HG03521 (cell line): ENCODE data around the gene SLC32A1.

Source experiments
- ATAC-seq: cut with Tn5 transposase; IDR thresholded peaks from one replicate; pipeline ENCODE4 v1.9.1; 2021; ENCODE audit warnings: mild to moderate bottlenecking, moderate library complexity; ENCODE audit not compliant: unreplicated experiment

Gene SLC32A1

GRCh38 chr20:38751360-38751976, 27.2 kb downstream of the SLC32A1 start:
- no peak for ATAC-seq

- ATAC-seq, result no peak
Measured at GRCh38 chr20:38752029-38752428, 27.7 kb downstream of the SLC32A1 start.

GRCh38 chr20:38754924-38755323, 30.6 kb downstream of the SLC32A1 start:
- no peak for ATAC-seq

- no peak for ATAC-seq
Measured at GRCh38 chr20:38755324-38755910, 31.1 kb downstream of the SLC32A1 start.

- ATAC-seq, result no peak
Measured at GRCh38 chr20:38757145-38757775, 33.0 kb downstream of the SLC32A1 start.

GRCh38 chr20:38759106-38759505, 34.8 kb downstream of the SLC32A1 start:
- ATAC-seq, result no peak

- ATAC-seq, result no peak
Measured at GRCh38 chr20:38760978-38761377, 36.7 kb downstream of the SLC32A1 start.

GRCh38 chr20:38762174-38762573, 37.9 kb downstream of the SLC32A1 start:
- no peak for ATAC-seq

- ATAC-seq, result no peak
Measured at GRCh38 chr20:38763616-38764015, 39.3 kb downstream of the SLC32A1 start.

- ATAC-seq, result no peak
Measured at GRCh38 chr20:38764567-38765318, 40.5 kb downstream of the SLC32A1 start.

- ATAC-seq, result no peak
Measured at GRCh38 chr20:38766071-38766470, 41.8 kb downstream of the SLC32A1 start.

- ATAC-seq, result no peak
Measured at GRCh38 chr20:38769376-38770295, 45.4 kb downstream of the SLC32A1 start.

GRCh38 chr20:38770546-38770945, 46.3 kb downstream of the SLC32A1 start:
- ATAC-seq, result no peak

GRCh38 chr20:38770970-38771369, 46.7 kb downstream of the SLC32A1 start:
- no peak for ATAC-seq

- ATAC-seq, result no peak
Measured at GRCh38 chr20:38771621-38772020, 47.3 kb downstream of the SLC32A1 start.

- ATAC-seq, result no peak
Measured at GRCh38 chr20:38774167-38774566, 49.9 kb downstream of the SLC32A1 start.

GRCh38 chr20:38776363-38776762, 52.1 kb downstream of the SLC32A1 start:
- ATAC-seq, result no peak
